Measurements from ENCODE around the gene LTF. TPM values are rescaled to one million over a fixed set of nuclear protein-coding genes. Genes with fewer than 3 reads are reported as not detected.

The LTF gene
- total RNA-seq, 1 experiment from 2014 or later = not detected

- Histone ChIP-seq H3K4me2 (ENCODE audit: low read depth, low read length, poor library complexity, severe bottlenecking) (no peak overlapping the region), H2AFZ (ENCODE audit: low read length) (no peak overlapping the region), H3K4me1 (ENCODE audit: low read length) (no peaks in the 10 kb centered on the region), H3K79me2 (ENCODE audit: low read length) (no peaks in the 10 kb centered on the region), H3K4me3 (ENCODE audit: low read length) (no peak overlapping the region), H3K27me3 (ENCODE audit: low read length) (0 out of 2 replicates have a peak, but pooled peaks cover 3% of the 10 kb centered on the region), H3K9me2 (replicated peaks; ENCODE audit: insufficient read depth, low read length) (no peaks in the 10 kb centered on the region), H3K36me3 (ENCODE audit: insufficient read depth, low read length) (no peaks in the 10 kb centered on the region), H3K9me3 (ENCODE audit: low read length) (no peaks in the 10 kb centered on the region; the same call in 1 of the 2 replicates), H4K20me1 (ENCODE audit: insufficient read depth, low read depth, low read length) (no peaks in the 10 kb centered on the region), H3K9ac (ENCODE audit: low read length) (no peak overlapping the region), H3K27ac (ENCODE audit: low read length) (no peak overlapping the region)
- DNase-seq = no peak
Observed at GRCh38 chr3:46462111-46462510, 2.6 kb downstream of the LTF start.

- Histone ChIP-seq H3K9me3 (ENCODE audit: low read length) (no peaks in the 10 kb centered on the region; the same call in 1 of the 2 replicates), H3K9ac (ENCODE audit: low read length) (no peak overlapping the region), H3K36me3 (ENCODE audit: insufficient read depth, low read length) (no peaks in the 10 kb centered on the region), H3K4me3 (ENCODE audit: low read length) (no peak overlapping the region), H3K9me2 (replicated peaks; ENCODE audit: insufficient read depth, low read length) (no peaks in the 10 kb centered on the region), H4K20me1 (ENCODE audit: insufficient read depth, low read depth, low read length) (0 out of 2 replicates have a peak, but pooled peaks cover 5% of the 10 kb centered on the region), H3K4me1 (ENCODE audit: low read length) (no peaks in the 10 kb centered on the region), H3K27me3 (ENCODE audit: low read length) (0 out of 2 replicates have a peak, but pooled peaks cover 3% of the 10 kb centered on the region), H3K79me2 (ENCODE audit: low read length) (no peaks in the 10 kb centered on the region), H3K4me2 (ENCODE audit: low read depth, low read length, poor library complexity, severe bottlenecking) (no peak overlapping the region), H3K27ac (ENCODE audit: low read length) (no peak overlapping the region), H2AFZ (ENCODE audit: low read length) (no peak overlapping the region)
- no peak for DNase-seq
Observed at GRCh38 chr3:46460051-46460450, 4.7 kb downstream of the LTF start.

DNA sequence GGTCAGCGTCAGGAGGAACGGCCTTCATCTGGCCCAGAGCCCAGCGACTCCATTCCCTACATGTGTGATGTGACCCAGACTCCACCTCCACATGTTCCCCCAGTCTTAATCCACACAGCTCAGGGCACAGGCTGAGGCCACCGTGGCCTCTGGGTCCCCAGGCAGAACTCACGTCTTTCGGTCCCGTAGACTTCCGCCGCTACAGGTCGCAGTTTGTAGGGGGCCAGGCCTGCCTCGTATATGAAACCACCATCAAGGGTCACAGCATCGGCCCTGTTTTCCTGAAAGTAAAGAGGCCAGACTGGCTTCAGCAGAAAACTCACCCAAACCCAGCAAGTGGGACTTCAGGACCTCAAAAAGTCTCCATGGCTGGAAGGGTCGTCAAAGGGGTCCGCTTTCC, 8.6 kb downstream of the LTF start:
- H4K20me1 ChIP-seq (ENCODE audit: insufficient read depth, low read depth, low read length) = 0 out of 2 replicates have a peak, but pooled peaks cover 8% of the 10 kb centered on the region
- no peaks in the 10 kb centered on the region for H3K9me2 ChIP-seq (replicated peaks; ENCODE audit: insufficient read depth, low read length)
- no peaks in the 10 kb centered on the region; the same call in 1 of the 2 replicates for H3K9me3 ChIP-seq (ENCODE audit: low read length)
- no peaks in the 10 kb centered on the region for H3K4me1 ChIP-seq (ENCODE audit: low read length)
- no peak overlapping the region for H3K9ac ChIP-seq (ENCODE audit: low read length)
- no peak overlapping the region for H3K27ac ChIP-seq (ENCODE audit: low read length)
- no peak overlapping the region for H3K4me3 ChIP-seq (ENCODE audit: low read length)
- no peak overlapping the region for H2AFZ ChIP-seq (ENCODE audit: low read length)
- H3K27me3 ChIP-seq (ENCODE audit: low read length) = 0 out of 2 replicates have a peak, but pooled peaks cover 3% of the 10 kb centered on the region
- H3K4me2 ChIP-seq (ENCODE audit: low read depth, low read length, poor library complexity, severe bottlenecking) = no peak overlapping the region
- H3K36me3 ChIP-seq (ENCODE audit: insufficient read depth, low read length) = no peaks in the 10 kb centered on the region
- H3K79me2 ChIP-seq (ENCODE audit: low read length) = no peaks in the 10 kb centered on the region
- DNase-seq = no peak

DNA sequence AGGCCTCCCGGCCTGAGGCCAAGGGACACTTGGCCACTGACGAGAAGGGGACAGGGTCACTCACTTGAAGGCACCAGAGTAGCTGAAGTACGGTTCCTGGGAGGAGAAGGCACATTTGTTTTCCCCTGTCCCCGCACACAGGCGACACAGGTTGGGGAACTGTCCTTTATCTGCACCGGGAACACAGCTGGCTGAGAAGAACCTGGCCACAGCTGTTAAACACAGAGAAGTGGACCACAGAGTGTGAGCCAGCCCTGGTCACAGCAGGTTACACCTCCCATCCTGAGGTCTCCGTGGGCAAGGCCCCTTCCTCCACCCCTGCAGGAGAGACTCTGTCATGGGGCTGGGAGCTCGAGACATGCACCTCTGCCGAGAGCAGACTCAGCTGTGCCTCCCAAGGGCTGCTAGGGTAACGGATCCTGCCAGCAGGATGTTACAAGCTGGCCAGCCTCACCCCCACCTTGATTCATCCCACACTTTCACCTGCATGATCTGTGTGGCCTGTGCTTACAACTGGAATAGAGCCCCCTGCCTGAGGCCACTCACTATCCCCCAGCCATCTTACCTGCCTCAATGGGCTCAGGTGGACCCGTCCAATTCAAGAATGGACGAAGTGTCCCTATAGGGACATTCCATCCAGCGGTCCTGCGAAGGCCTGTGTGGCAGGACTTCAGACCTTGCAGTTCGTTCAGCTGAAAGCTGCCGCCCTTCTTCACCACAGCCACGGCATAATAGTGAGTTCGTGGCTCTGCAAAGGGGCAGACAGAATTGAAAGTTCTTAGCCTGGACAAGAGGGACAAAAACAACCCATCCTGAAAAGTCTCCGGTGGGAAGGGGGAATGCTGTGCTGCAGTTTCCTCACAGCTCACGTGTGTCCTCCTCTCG, 9.2 kb downstream of the LTF start:
- Histone ChIP-seq H3K9me2 (replicated peaks; ENCODE audit: insufficient read depth, low read length) (no peaks in the 10 kb centered on the region), H3K27ac (ENCODE audit: low read length) (no peak overlapping the region), H3K79me2 (ENCODE audit: low read length) (no peaks in the 10 kb centered on the region), H3K4me3 (ENCODE audit: low read length) (no peak overlapping the region), H3K4me2 (ENCODE audit: low read depth, low read length, poor library complexity, severe bottlenecking) (no peak overlapping the region), H4K20me1 (ENCODE audit: insufficient read depth, low read depth, low read length) (0 out of 2 replicates have a peak, but pooled peaks cover 8% of the 10 kb centered on the region), H3K36me3 (ENCODE audit: insufficient read depth, low read length) (no peaks in the 10 kb centered on the region), H3K4me1 (ENCODE audit: low read length) (no peaks in the 10 kb centered on the region), H3K9me3 (ENCODE audit: low read length) (no peaks in the 10 kb centered on the region), H3K27me3 (ENCODE audit: low read length) (no peaks in the 10 kb centered on the region), H2AFZ (ENCODE audit: low read length) (no peak overlapping the region), H3K9ac (ENCODE audit: low read length) (no peak overlapping the region)
- no peak for DNase-seq

DNA sequence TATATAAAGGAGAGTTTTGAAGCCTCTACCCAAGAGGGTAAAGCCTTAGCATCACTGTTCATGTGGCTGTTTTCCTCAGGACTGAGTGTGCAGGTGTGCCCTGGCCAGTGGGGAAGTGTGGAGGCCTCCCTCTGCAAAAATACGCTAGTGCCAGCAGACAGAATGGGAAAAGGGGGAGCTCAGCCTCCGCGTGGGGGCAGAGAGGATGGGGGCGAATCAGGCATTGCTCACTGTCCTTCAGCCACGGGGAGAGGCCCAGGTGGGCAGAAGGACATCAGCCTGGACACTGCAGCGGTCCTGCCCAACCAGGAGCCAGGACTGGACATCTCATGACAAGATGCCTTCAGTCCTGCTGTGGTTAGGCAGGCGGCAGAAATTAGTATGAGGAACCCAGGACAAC, 10.1 kb downstream of the LTF start:
- DNase-seq = no peak

DNA sequence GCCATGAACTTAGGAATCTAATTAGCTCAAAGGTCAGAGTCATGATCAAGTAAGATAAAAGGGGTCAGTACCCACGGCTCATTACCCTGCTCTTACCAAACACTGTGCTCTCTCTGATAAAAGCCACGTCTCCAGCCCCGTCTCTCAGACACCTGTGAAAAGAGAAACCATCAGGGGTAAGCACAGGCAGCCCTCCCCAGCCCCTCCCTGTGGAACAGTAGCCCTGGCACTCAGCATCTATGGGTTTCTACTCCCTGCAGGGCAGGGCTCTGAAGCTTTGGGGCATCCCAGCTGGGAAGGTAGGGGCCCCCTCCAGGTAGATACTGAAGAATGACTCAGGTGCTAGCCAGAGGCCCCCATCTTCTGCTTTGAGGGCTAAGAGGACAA, 10.5 kb downstream of the LTF start:
- no peak for DNase-seq
- H3K9ac ChIP-seq (ENCODE audit: low read length) = no peak overlapping the region
- no peaks in the 10 kb centered on the region for H3K4me1 ChIP-seq (ENCODE audit: low read length)
- H3K4me2 ChIP-seq (ENCODE audit: low read depth, low read length, poor library complexity, severe bottlenecking) = no peak overlapping the region
- no peaks in the 10 kb centered on the region for H3K9me2 ChIP-seq (replicated peaks; ENCODE audit: insufficient read depth, low read length)
- no peaks in the 10 kb centered on the region for H3K79me2 ChIP-seq (ENCODE audit: low read length)
- H3K27me3 ChIP-seq (ENCODE audit: low read length) = no peaks in the 10 kb centered on the region
- H3K36me3 ChIP-seq (ENCODE audit: insufficient read depth, low read length) = no peaks in the 10 kb centered on the region
- no peak overlapping the region for H2AFZ ChIP-seq (ENCODE audit: low read length)
- no peak overlapping the region for H3K27ac ChIP-seq (ENCODE audit: low read length)
- no peak overlapping the region for H3K4me3 ChIP-seq (ENCODE audit: low read length)
- no peaks in the 10 kb centered on the region for H3K9me3 ChIP-seq (ENCODE audit: low read length)
- 0 out of 2 replicates have a peak, but pooled peaks cover 8% of the 10 kb centered on the region for H4K20me1 ChIP-seq (ENCODE audit: insufficient read depth, low read depth, low read length)

More for the DNA sequence above, 10.1 kb downstream of the LTF start:
- no peak overlapping the region for H3K4me2 ChIP-seq (ENCODE audit: low read depth, low read length, poor library complexity, severe bottlenecking)
- 0 out of 2 replicates have a peak, but pooled peaks cover 8% of the 10 kb centered on the region for H4K20me1 ChIP-seq (ENCODE audit: insufficient read depth, low read depth, low read length)
- H3K4me3 ChIP-seq (ENCODE audit: low read length) = no peak overlapping the region
- H3K9me2 ChIP-seq (replicated peaks; ENCODE audit: insufficient read depth, low read length) = no peaks in the 10 kb centered on the region
- no peak overlapping the region for H3K27ac ChIP-seq (ENCODE audit: low read length)
- no peaks in the 10 kb centered on the region for H3K27me3 ChIP-seq (ENCODE audit: low read length)
- H3K36me3 ChIP-seq (ENCODE audit: insufficient read depth, low read length) = no peaks in the 10 kb centered on the region
- H2AFZ ChIP-seq (ENCODE audit: low read length) = no peak overlapping the region
- no peaks in the 10 kb centered on the region for H3K9me3 ChIP-seq (ENCODE audit: low read length)
- H3K4me1 ChIP-seq (ENCODE audit: low read length) = no peaks in the 10 kb centered on the region
- H3K79me2 ChIP-seq (ENCODE audit: low read length) = no peaks in the 10 kb centered on the region
- no peak overlapping the region for H3K9ac ChIP-seq (ENCODE audit: low read length)

- Histone ChIP-seq H3K9ac (ENCODE audit: low read length) (no peak overlapping the region), H3K9me3 (ENCODE audit: low read length) (no peaks in the 10 kb centered on the region), H3K4me3 (ENCODE audit: low read length) (no peak overlapping the region), H4K20me1 (ENCODE audit: insufficient read depth, low read depth, low read length) (0 out of 2 replicates have a peak, but pooled peaks cover 8% of the 10 kb centered on the region), H3K4me2 (ENCODE audit: low read depth, low read length, poor library complexity, severe bottlenecking) (no peak overlapping the region), H3K4me1 (ENCODE audit: low read length) (no peaks in the 10 kb centered on the region), H3K36me3 (ENCODE audit: insufficient read depth, low read length) (no peaks in the 10 kb centered on the region), H2AFZ (ENCODE audit: low read length) (no peak overlapping the region), H3K79me2 (ENCODE audit: low read length) (no peaks in the 10 kb centered on the region), H3K27me3 (ENCODE audit: low read length) (no peaks in the 10 kb centered on the region), H3K9me2 (replicated peaks; ENCODE audit: insufficient read depth, low read length) (no peaks in the 10 kb centered on the region), H3K27ac (ENCODE audit: low read length) (no peak overlapping the region)
- DNase-seq = no peak
Observed at GRCh38 chr3:46453526-46454208, 11.0 kb downstream of the LTF start.
